NCI-H1930 (cell line): ENCODE results near the gene RAI1.
A peak's percentile ranks its signal among the peaks of the same experiment; 100 is the strongest.
"Not testable (repeated sequence)": the region's sequence is repeated elsewhere in the genome, so short reads cannot be mapped to it uniquely, and the experiment has no call there.

ENCODE experiments used
- DNase-seq, 2 experiments: peaks; one replicate each; lab custom pipeline; 2025; lab: John Stamatoyannopoulos, UW

RAI1 gene

GRCh38 chr17:17680477-17681186, 626 bp upstream of the RAI1 start:
- DNase-seq = no peak

- peak in 1 of 2 experiments; percentile 36 for DNase-seq
These were observed 560 bp downstream of the RAI1 start for GRCh38 chr17:17681744-17682292.

GRCh38 chr17:17682293-17682736, 1.1 kb downstream of the RAI1 start:
- DNase-seq = no peak

GRCh38 chr17:17682737-17683680, 1.8 kb downstream of the RAI1 start:
- DNase-seq = peak in 1 of 2 experiments; percentile 49

GRCh38 chr17:17683710-17684365, 2.6 kb downstream of the RAI1 start:
- DNase-seq = no peak

- DNase-seq = no peak
These were observed 3.9 kb downstream of the RAI1 start for GRCh38 chr17:17684906-17685774.

GRCh38 chr17:17685775-17686291, 4.6 kb downstream of the RAI1 start:
- DNase-seq = no peak

- no peak for DNase-seq
These were observed 8.1 kb downstream of the RAI1 start for GRCh38 chr17:17689312-17689711.

- not testable (repeated sequence) for DNase-seq
These were observed 9.0 kb downstream of the RAI1 start for GRCh38 chr17:17690233-17690632.

- peak in 1 of 2 experiments; percentile 41 for DNase-seq
These were observed 10.4 kb downstream of the RAI1 start for GRCh38 chr17:17691468-17692263.

GRCh38 chr17:17692353-17693252, 11.3 kb downstream of the RAI1 start:
- no peak for DNase-seq

- DNase-seq = peak; percentile 44 to 46
These were observed 12.3 kb downstream of the RAI1 start for GRCh38 chr17:17693253-17694168.

- peak; percentile 50 to 73 for DNase-seq
These were observed 13.2 kb downstream of the RAI1 start for GRCh38 chr17:17694169-17695081.

GRCh38 chr17:17696085-17696484, 14.8 kb downstream of the RAI1 start:
- DNase-seq = no peak

- no peak for DNase-seq
These were observed 15.8 kb downstream of the RAI1 start for GRCh38 chr17:17696882-17697633.

- no peak for DNase-seq
These were observed 17.1 kb downstream of the RAI1 start for GRCh38 chr17:17698371-17698770.
